Measurements from ENCODE around the gene DEPDC7. TPM values are rescaled to one million over a fixed set of nuclear protein-coding genes. Genes with fewer than 3 reads are reported as not detected.
A peak's percentile ranks its signal among the peaks of the same experiment; 100 is the strongest.

The DEPDC7 gene
- total RNA-seq, 2 donors from 2014 or later: 1.1 TPM; not detected in 1

- peak; percentile 90 for ATAC-seq (ENCODE audit: insufficient number of reproducible peaks, low FRiP score, low read depth)
- no peak for TF ChIP-seq CTCF (IDR thresholded peaks at IDR 0.05)
Measured at GRCh38 chr11:33039274-33040032, 23.8 kb downstream of the DEPDC7 start, which contains the start of gene TCP11L1. TSS of gene TCP11L1 (plus strand) at chr11:33039572. CDS start at chr11:33043774, 4,202 bp downstream.

GRCh38 chr11:33040033-33040861 lies 24.6 kb downstream of the DEPDC7 start:
- Histone ChIP-seq H3K4me3 (peak overlapping the region; percentile 91), H3K27me3 (replicated peaks; ENCODE audit: insufficient read depth) (no peaks in the 10 kb centered on the region), H3K36me3 (no peaks in the 10 kb centered on the region), H3K27ac (peak overlapping the region; percentile 91 to 95), H3K9me3 (no peaks in the 10 kb centered on the region), H3K4me1 (ENCODE audit: control insufficient read depth in 1 of 2, low read depth in 2 of 2) (peaks cover 7 to 14% of the 10 kb centered on the region in 2 donors)
- no peak for DNase-seq (ENCODE audit: low spot score)
- TF ChIP-seq CTCF (IDR thresholded peaks at IDR 0.05): no peak
- ATAC-seq (ENCODE audit: insufficient number of reproducible peaks, low FRiP score, low read depth): peak; percentile 7

More at GRCh38 chr11:33039274-33040032, 23.8 kb downstream of the DEPDC7 start, which contains the start of gene TCP11L1:
- H3K4me3 ChIP-seq: peak within 1 kb of the TSS; percentile 91
- peak; percentile 82 for DNase-seq (ENCODE audit: low spot score)
- H3K36me3 ChIP-seq: no peaks in the 10 kb centered on the region
- H3K27me3 ChIP-seq (replicated peaks; ENCODE audit: insufficient read depth): no peaks in the 10 kb centered on the region
- peak within 1 kb of the TSS; percentile 91 to 95 for H3K27ac ChIP-seq
- H3K9me3 ChIP-seq: no peaks in the 10 kb centered on the region
- peaks cover 7 to 14% of the 10 kb centered on the region in 2 donors for H3K4me1 ChIP-seq (ENCODE audit: control insufficient read depth in 1 of 2, low read depth in 2 of 2)

- DNase-seq (ENCODE audit: low spot score): no peak
- no peaks in the 10 kb centered on the region for H3K9me3 ChIP-seq
- peaks cover 7 to 19% of the 10 kb centered on the region in 2 donors for H3K4me1 ChIP-seq (ENCODE audit: control insufficient read depth in 1 of 2, low read depth in 2 of 2)
- no peak for ATAC-seq (ENCODE audit: insufficient number of reproducible peaks, low FRiP score, low read depth)
- TF ChIP-seq CTCF (IDR thresholded peaks at IDR 0.05): no peak
- peak overlapping the region in 1 of 2 donors; percentile 91 for H3K27ac ChIP-seq
- no peaks in the 10 kb centered on the region for H3K27me3 ChIP-seq (replicated peaks; ENCODE audit: insufficient read depth)
- H3K4me3 ChIP-seq: peak overlapping the region; percentile 91
- no peaks in the 10 kb centered on the region for H3K36me3 ChIP-seq
Measured at GRCh38 chr11:33040862-33041453, 25.3 kb downstream of the DEPDC7 start.

DNA sequence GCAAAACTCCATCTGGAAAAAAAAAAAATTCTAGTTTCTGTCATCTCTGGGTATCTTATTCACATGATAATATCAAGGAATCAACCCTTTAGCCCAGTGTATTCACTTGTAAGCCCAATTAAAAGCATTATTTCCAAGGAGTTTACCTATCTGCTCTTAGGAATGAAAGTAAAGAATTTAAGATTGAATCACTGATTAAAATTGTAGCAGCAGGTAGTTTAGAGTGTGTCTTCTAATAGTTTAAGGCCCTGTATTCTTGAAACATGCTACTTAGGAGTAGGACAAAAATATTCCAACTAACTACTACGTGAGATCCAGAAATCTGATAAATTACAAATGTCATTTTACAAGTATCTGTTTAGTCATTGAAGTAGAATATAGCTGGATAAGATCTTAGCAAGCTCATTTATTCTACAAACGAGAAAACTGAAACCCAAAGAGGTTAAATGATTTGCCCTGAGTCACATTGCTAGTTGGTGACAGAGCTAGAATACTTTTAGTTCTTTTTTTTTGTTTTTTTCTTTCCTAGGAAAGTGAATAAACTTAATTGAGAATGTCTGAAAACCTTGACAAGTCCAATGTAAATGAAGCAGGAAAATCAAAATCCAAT lies 27.6 kb downstream of the DEPDC7 start:
- H3K36me3 ChIP-seq: no peaks in the 10 kb centered on the region

More for the DNA sequence above, 27.6 kb downstream of the DEPDC7 start:
- Histone ChIP-seq H3K27me3 (replicated peaks; ENCODE audit: insufficient read depth) (no peaks in the 10 kb centered on the region), H3K4me3 (no peak overlapping the region), H3K27ac (no peak overlapping the region), H3K4me1 (ENCODE audit: control insufficient read depth in 1 of 2, low read depth in 2 of 2) (peaks cover 7 to 19% of the 10 kb centered on the region in 2 donors), H3K9me3 (no peaks in the 10 kb centered on the region)
- no peak for TF ChIP-seq CTCF (IDR thresholded peaks at IDR 0.05)
- ATAC-seq (ENCODE audit: insufficient number of reproducible peaks, low FRiP score, low read depth) (no peak), DNase-seq (ENCODE audit: low spot score) (no peak)
